ENCODE measurements around the gene RILPL2.

The RILPL2 gene

DNA sequence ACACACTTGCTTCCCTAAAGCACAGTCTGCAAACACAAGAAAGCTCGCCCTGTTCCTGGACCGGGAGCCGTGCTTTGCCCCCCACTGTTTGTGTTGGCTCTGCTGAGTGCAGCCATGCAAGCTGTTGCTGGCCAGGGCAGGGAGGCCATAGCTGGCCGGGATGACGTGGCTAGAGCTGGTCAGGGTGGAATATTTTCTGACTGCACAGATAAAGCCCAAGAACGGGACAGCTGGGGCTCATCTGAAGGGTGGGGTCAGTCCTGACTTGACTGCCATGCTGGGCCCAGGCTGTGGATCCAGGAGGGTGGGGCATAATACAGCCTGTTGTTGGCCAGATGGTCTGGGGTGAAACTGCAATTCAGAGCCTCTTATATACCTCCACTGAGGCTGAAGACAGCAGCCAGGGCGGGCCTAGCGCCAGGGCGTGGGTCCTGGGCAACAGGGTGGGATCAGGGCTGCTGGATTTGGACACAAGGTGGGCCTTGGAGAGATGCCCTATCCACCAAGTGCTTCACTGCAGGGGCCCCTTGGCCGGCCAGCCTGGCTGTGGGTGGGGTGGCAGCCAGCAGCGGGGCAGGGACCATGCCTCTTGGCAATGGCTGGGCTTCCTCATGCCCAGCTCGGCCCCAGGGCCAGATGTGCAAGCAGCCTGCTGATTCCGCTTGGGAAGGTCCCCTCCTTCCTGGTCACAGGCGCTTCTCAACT is 37.8 kb downstream of the RILPL2 start:
- TF ChIP-seq, protein P1, sequence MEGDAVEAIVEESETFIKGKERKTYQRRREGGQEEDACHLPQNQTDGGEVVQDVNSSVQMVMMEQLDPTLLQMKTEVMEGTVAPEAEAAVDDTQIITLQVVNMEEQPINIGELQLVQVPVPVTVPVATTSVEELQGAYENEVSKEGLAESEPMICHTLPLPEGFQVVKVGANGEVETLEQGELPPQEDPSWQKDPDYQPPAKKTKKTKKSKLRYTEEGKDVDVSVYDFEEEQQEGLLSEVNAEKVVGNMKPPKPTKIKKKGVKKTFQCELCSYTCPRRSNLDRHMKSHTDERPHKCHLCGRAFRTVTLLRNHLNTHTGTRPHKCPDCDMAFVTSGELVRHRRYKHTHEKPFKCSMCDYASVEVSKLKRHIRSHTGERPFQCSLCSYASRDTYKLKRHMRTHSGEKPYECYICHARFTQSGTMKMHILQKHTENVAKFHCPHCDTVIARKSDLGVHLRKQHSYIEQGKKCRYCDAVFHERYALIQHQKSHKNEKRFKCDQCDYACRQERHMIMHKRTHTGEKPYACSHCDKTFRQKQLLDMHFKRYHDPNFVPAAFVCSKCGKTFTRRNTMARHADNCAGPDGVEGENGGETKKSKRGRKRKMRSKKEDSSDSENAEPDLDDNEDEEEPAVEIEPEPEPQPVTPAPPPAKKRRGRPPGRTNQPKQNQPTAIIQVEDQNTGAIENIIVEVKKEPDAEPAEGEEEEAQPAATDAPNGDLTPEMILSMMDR (IDR thresholded peaks at IDR 0.05; ENCODE audit: low read depth, low read length, missing control alignments), result no peak
- H3K4me3 ChIP-seq (replicated peaks; ENCODE audit: low read depth, low read length), result no peak overlapping the region
- DNase-seq (ENCODE audit: extremely low read depth, low read depth), result peak; percentile 51

DNA sequence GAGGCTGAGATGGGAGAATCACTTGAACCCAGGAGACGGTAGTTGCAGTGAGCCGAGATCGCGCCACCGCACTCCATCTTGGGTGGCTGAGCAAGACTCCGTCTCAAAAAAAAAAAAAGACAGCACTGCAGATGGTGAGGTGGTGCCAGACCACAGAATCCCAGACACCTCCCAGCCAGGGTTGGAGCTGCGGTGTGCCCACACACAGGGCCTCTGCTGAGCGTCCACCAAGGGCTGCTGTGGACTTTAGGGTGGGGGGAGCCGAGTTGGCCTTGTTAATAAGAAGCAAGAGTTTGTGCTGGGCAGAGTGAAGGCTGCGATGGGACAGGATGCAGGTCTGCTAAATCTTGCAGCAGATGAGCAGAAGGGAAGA is 38.3 kb downstream of the RILPL2 start:
- no peak for DNase-seq (ENCODE audit: extremely low read depth, low read depth)
- TF ChIP-seq, protein P1 (IDR thresholded peaks at IDR 0.05; ENCODE audit: low read depth, low read length, missing control alignments), result no peak
- H3K4me3 ChIP-seq (replicated peaks; ENCODE audit: low read depth, low read length), result no peak overlapping the region

DNA sequence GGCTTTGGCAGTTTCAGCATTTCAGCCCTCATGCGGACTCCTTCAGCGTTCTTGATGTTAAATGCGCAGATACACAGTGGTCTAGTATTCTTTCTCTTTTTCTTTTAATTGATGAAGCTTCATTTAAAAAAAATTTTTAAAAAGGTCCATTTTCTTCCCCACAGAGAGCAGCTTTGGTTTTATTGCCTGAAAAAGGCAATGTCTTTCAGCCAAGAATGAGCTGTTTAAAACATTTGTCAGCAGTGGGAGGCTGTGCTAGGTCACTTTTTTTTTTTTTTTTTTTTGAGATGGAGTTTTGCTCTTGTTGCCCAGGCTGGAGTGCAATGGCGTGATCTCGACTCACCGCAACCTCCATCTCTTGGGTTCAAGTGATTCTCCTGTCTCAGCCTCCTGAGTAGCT is 39.1 kb downstream of the RILPL2 start:
- H3K4me3 ChIP-seq (replicated peaks; ENCODE audit: low read depth, low read length), result no peak overlapping the region
- TF ChIP-seq, protein P1 (IDR thresholded peaks at IDR 0.05; ENCODE audit: low read depth, low read length, missing control alignments), result no peak
- DNase-seq (ENCODE audit: extremely low read depth, low read depth), result no peak

DNA sequence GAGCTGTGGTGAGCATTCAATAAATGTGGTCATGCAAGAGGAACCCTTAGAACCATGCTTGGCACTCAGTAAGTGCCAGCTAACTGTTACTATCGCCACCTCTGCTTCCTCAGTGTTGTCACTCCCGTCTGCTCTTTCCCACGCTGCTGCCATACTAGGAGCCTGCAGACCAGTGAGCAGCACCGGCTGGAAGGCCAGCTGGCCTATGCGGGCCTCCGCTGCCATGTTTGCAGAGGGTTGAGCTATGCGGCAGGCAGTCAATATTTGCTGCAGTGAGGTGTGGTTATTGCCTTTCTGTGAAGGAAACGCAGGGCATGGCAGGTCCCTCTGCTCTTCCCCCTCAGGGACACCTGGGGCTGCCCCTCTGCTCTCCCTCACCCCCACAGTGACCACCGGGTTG is 39.5 kb downstream of the RILPL2 start:
- no peak for DNase-seq (ENCODE audit: extremely low read depth, low read depth)
- H3K4me3 ChIP-seq (replicated peaks; ENCODE audit: low read depth, low read length), result no peak overlapping the region
- TF ChIP-seq, protein P1 (IDR thresholded peaks at IDR 0.05; ENCODE audit: low read depth, low read length, missing control alignments), result no peak

DNA sequence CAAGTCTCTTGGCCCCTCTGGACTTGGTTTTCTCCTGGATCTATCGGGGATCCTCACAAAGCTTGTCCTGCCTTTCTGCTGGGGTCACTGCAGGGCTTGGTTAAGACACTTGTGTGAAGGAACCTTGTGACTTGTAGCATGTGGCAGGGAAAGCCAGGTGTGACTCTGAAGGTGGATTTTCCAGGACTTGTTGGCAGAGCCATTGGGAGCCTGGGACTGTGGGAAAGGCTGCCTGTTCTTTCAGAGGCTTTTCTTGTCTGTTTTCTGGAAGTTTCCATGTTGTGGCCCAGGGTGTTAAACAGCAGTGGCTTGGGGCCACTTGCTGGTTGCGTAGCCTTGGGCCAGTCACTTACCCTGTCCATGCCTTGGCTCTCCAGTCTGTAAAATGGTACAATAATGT is 39.9 kb downstream of the RILPL2 start:
- H3K4me3 ChIP-seq (replicated peaks; ENCODE audit: low read depth, low read length), result no peak overlapping the region
- no peak for DNase-seq (ENCODE audit: extremely low read depth, low read depth)
- TF ChIP-seq, protein P1 (IDR thresholded peaks at IDR 0.05; ENCODE audit: low read depth, low read length, missing control alignments), result no peak

DNA sequence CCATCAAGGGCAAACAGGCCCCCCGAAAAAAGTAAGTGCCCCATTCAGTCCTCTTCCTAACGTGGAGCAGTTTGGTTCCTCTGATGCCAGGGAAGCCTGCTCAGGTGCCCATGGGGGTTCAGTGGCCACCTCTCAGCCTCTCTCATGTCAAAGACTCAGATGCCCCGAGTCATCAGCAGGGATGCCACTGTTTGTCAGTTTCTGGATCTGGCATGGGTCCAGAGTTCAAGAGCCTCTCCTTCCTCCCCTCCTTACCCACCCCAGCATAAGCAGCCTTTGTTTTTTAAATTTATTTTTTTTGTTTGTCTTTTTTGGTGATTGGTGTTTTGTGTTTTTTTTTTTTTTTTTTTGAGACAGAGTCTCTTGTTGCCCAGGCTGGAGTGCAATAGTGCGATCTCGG is 41.2 kb downstream of the RILPL2 start:
- TF ChIP-seq, protein P1 (IDR thresholded peaks at IDR 0.05; ENCODE audit: low read depth, low read length, missing control alignments), result no peak

DNA sequence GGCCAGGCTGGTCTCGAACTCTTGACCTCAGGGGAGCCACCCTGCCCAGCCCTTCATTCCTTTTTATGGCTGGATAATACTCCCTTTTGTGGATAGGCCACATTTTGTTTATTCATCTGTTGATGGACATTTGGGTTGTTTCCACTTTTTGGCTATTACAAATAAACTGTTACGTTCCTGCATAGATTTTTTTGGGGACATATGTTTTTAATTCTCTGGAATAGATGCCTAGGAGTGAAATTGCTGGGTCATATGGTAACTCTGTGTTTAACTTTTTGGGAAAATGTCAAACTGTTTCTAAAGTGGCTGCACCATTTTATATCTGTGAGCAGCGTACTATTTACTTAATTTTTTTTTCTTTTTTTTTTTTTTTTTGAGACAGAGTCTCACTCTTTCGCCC is 42.7 kb downstream of the RILPL2 start:
- TF ChIP-seq, protein P1 (IDR thresholded peaks at IDR 0.05; ENCODE audit: low read depth, low read length, missing control alignments), result no peak
- no peak overlapping the region for H3K4me3 ChIP-seq (replicated peaks; ENCODE audit: low read depth, low read length)

More for the DNA sequence above, 41.2 kb downstream of the RILPL2 start:
- DNase-seq (ENCODE audit: extremely low read depth, low read depth), result no peak
- H3K4me3 ChIP-seq (replicated peaks; ENCODE audit: low read depth, low read length), result no peak overlapping the region

More for the DNA sequence above, 42.7 kb downstream of the RILPL2 start:
- no peak for DNase-seq (ENCODE audit: extremely low read depth, low read depth)
